ENCODE data around the gene DYNLRB1. TPM values are rescaled to one million over a fixed set of nuclear protein-coding genes. Genes with fewer than 3 reads are reported as not detected.

The DYNLRB1 gene
- total and polyA plus RNA-seq, 2 of the 13 experiments (the other 11 are each of a cell fraction or from before 2014, with no cell fraction given): 140 to 244 TPM

GRCh38 chr20:34514897-34515483, 1.2 kb upstream of the DYNLRB1 start (continued):
- TF ChIP-seq KLF16 (CRISPR knock-in tag; IDR thresholded peaks at IDR 0.05) (peak in 1 of 2 experiments; percentile 69; a peak in 1 of 4 replicates), REL (CRISPR knock-in tag; conservative IDR thresholded peaks at IDR 0.05) (0 out of 2 replicates have a peak, but pooled peaks have one; percentile 49), ZNF350 (CRISPR knock-in tag; IDR thresholded peaks at IDR 0.05; ENCODE audit: borderline replicate concordance, low read depth) (no peak), RAD21 (CRISPR knock-in tag; IDR thresholded peaks at IDR 0.05) (peak; percentile 30; the same call in 1 of the 2 replicates), ELF3 (CRISPR knock-in tag; IDR thresholded peaks at IDR 0.05) (peak; percentile 29; the same call in 1 of the 2 replicates), KDM6A (CRISPR knock-in tag; IDR thresholded peaks at IDR 0.05; ENCODE audit: low read depth) (0 out of 2 replicates have a peak, but pooled peaks have one; percentile 44), NFE2L2 (IDR thresholded peaks at IDR 0.05; ENCODE audit: low read length) (no peak), KDM3A (CRISPR knock-in tag; IDR thresholded peaks at IDR 0.05; ENCODE audit: low read depth) (0 out of 2 replicates have a peak, but pooled peaks have one; percentile 4), IRF2 (CRISPR knock-in tag; IDR thresholded peaks at IDR 0.05) (peak; percentile 53; the same call in 1 of the 2 replicates), CBFB (CRISPR knock-in tag; IDR thresholded peaks at IDR 0.05) (0 out of 2 replicates have a peak, but pooled peaks have one; percentile 38), KLF9 (CRISPR knock-in tag; IDR thresholded peaks at IDR 0.05; ENCODE audit: low read depth) (peak; percentile 26; the same call in 1 of the 2 replicates), HNRNPLL (IDR thresholded peaks at IDR 0.05; ENCODE audit: low read depth, low read length, poor library complexity, severe bottlenecking) (peak; percentile 67), ZNF75D (CRISPR knock-in tag; IDR thresholded peaks at IDR 0.05; ENCODE audit: borderline replicate concordance) (no peak), ZNF142 (CRISPR knock-in tag; IDR thresholded peaks at IDR 0.05) (peak; percentile 14; the same call in 1 of the 2 replicates), ARID5B (CRISPR knock-in tag; IDR thresholded peaks at IDR 0.05) (no peak)

Measured in HepG2 (cell line).